LNCaP clone FGC (cell line): ENCODE data around the gene CLMN.

Experiments
- DNase-seq: peaks from one replicate; pipeline ENCODE4 v3.0.0-alpha.2; 2011; ENCODE audit warnings: low read depth
- H3K4me3 ChIP-seq: 2 replicates; pipeline ENCODE4 v1.5.1; 2011; ENCODE audit warnings: mild to moderate bottlenecking, low read depth, low read length, control low read depth
- CTCF ChIP-seq: IDR thresholded peaks from 2 replicates; pipeline ENCODE4 v1.5.1; 2012; ENCODE audit warnings: mild to moderate bottlenecking; ENCODE audit not compliant: control insufficient read depth, insufficient read depth; ENCODE audit errors: extremely low read depth

The CLMN gene

GRCh38 chr14:95344536-95344935 is 24.8 kb upstream of the CLMN start:
- H3K4me3 ChIP-seq, result no peak overlapping the region
- TF ChIP-seq CTCF, result no peak
- no peak for DNase-seq

GRCh38 chr14:95341564-95341963 is 21.9 kb upstream of the CLMN start:
- H3K4me3 ChIP-seq, result no peak overlapping the region
- no peak for TF ChIP-seq CTCF
- DNase-seq, result no peak

- DNase-seq, result no peak
- TF ChIP-seq CTCF, result no peak
- H3K4me3 ChIP-seq, result no peak overlapping the region
Observed at GRCh38 chr14:95341115-95341514, 21.4 kb upstream of the CLMN start.

- peak; percentile 98 for DNase-seq
- TF ChIP-seq CTCF, result no peak
- 0 out of 2 replicates have a peak overlapping the region, but pooled peaks have one; percentile 5 for H3K4me3 ChIP-seq
Observed at GRCh38 chr14:95340201-95340697, 20.5 kb upstream of the CLMN start.

GRCh38 chr14:95339301-95339865 is 19.7 kb upstream of the CLMN start:
- 0 out of 2 replicates have a peak overlapping the region, but pooled peaks have one; percentile 5 for H3K4me3 ChIP-seq
- peak; percentile 78 for DNase-seq
- TF ChIP-seq CTCF, result no peak

- H3K4me3 ChIP-seq, result no peak overlapping the region
- no peak for DNase-seq
- no peak for TF ChIP-seq CTCF
Observed at GRCh38 chr14:95338436-95338835, 18.7 kb upstream of the CLMN start.

GRCh38 chr14:95337041-95337595 is 17.4 kb upstream of the CLMN start:
- no peak overlapping the region for H3K4me3 ChIP-seq
- TF ChIP-seq CTCF, result no peak
- DNase-seq, result no peak
